ENCODE measurements around the gene RHEBL1.

RHEBL1 gene

DNA sequence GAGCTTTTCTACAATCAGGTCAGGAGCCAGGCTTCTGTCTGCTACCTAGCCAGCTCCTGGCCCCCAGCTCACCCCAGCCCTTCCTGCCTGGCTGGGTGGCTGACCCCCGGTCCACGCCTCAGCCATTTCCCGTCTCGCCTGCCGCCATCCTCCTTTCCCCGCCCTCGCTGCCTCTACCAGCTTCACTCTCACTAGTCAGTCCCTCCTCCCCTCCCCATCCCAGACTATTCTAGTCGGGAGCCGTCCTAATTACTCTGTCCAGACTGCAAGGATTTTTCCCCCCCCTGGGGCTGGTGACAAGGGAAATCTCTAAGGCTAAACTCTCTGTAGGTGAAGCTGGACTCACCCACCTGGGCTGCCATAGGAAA is 24.0 kb upstream of the RHEBL1 start:
- TF ChIP-seq, protein P1, sequence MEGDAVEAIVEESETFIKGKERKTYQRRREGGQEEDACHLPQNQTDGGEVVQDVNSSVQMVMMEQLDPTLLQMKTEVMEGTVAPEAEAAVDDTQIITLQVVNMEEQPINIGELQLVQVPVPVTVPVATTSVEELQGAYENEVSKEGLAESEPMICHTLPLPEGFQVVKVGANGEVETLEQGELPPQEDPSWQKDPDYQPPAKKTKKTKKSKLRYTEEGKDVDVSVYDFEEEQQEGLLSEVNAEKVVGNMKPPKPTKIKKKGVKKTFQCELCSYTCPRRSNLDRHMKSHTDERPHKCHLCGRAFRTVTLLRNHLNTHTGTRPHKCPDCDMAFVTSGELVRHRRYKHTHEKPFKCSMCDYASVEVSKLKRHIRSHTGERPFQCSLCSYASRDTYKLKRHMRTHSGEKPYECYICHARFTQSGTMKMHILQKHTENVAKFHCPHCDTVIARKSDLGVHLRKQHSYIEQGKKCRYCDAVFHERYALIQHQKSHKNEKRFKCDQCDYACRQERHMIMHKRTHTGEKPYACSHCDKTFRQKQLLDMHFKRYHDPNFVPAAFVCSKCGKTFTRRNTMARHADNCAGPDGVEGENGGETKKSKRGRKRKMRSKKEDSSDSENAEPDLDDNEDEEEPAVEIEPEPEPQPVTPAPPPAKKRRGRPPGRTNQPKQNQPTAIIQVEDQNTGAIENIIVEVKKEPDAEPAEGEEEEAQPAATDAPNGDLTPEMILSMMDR (IDR thresholded peaks at IDR 0.05): no peak
- peak overlapping the region; percentile 66 for H3K4me3 ChIP-seq
- no peak for DNase-seq (ENCODE audit: low spot score)
- H3K27ac ChIP-seq: peak overlapping the region in 1 of 2 donors; percentile 42

DNA sequence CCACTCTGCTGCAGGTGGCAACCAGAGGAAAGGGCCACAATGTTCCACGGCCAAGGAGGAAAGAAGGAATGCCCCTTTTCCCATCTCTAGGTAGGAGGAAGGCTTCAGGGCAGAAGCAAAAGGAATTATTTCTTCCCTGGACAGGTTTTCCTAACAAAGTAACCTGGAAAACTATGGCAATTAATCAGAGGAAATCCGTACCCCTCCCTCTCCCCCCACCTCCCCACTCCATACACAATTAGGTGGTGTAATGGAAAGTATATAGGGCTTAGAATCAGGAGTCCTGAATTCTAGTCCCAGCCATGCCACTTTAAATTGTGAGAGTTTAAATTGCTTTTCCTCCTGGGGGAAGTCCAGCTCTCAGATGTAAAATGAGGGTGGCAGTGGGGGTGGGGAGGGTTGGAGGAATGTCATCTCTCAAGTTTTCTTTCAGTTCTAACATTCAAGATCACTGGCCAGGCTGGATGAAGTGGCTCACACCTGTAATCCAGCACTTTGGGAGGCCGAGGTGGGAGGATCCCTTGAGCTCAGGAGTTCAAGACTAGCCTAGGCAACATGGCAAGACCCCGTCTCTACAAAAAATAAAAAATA is 23.1 kb upstream of the RHEBL1 start:
- peak overlapping the region; percentile 52 for H3K4me3 ChIP-seq
- no peak overlapping the region for H3K27ac ChIP-seq

DNA sequence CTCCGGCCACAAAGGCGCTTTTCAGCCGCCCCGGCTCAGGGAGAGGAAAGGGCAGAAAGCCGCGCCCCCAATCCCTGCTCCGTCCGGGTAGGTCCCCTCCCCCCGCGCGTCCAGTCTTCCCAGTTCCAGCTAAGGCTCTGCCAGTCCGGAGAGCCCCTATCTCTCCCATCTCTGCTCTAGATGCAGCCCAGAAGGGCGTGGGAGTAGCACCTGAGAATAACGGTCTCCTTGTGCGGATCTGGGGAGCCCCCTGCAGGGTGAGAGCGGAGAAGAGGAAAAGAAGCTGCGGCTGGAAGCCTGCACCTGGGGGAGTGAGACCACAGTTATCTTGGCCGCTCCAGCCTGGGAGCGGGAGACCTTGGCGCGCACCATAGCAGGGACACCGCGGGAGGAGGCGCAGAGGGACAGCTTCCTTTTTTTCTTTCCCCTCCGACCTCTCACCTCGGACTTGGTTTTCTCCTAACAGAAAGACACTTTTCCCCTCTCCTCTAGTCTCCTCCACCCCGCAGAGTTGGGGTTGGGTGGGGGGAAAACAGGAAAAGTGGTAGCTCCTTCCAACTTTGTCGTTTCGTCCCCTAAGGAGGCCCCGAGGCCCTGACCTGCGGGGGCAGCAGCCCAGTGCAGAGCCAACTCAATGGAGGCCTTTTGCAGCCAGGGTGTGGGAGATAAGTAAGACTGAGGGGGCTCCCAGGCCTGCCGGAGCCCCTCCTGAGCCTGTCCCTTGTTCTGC is 22.5 kb upstream of the RHEBL1 start:
- TF ChIP-seq, protein P1 (IDR thresholded peaks at IDR 0.05): no peak
- Histone ChIP-seq H3K27ac (peak overlapping the region in 1 of 2 donors; percentile 46), H3K4me3 (peak overlapping the region; percentile 52)
- DNase-seq (ENCODE audit: low spot score): no peak

More for the DNA sequence above, 23.1 kb upstream of the RHEBL1 start:
- TF ChIP-seq, protein P1 (IDR thresholded peaks at IDR 0.05): no peak
- no peak for DNase-seq (ENCODE audit: low spot score)

DNA sequence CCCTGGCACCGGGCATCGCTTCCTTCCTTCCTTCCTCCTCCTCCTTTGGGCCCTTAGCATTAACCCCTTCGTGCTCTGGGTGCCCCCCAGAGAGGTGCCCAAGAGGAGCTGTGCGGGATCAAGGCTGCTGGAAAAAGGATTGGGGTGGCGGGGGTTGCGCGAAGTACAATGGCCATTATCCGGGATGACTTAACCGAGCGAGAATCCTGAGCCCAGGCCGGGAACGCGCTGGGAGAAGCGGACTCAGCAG is 22.0 kb upstream of the RHEBL1 start:
- H3K27ac ChIP-seq: peak overlapping the region in 1 of 2 donors; percentile 46
- peak overlapping the region; percentile 52 for H3K4me3 ChIP-seq
- TF ChIP-seq, protein P1 (IDR thresholded peaks at IDR 0.05): no peak
- DNase-seq (ENCODE audit: low spot score): no peak

DNA sequence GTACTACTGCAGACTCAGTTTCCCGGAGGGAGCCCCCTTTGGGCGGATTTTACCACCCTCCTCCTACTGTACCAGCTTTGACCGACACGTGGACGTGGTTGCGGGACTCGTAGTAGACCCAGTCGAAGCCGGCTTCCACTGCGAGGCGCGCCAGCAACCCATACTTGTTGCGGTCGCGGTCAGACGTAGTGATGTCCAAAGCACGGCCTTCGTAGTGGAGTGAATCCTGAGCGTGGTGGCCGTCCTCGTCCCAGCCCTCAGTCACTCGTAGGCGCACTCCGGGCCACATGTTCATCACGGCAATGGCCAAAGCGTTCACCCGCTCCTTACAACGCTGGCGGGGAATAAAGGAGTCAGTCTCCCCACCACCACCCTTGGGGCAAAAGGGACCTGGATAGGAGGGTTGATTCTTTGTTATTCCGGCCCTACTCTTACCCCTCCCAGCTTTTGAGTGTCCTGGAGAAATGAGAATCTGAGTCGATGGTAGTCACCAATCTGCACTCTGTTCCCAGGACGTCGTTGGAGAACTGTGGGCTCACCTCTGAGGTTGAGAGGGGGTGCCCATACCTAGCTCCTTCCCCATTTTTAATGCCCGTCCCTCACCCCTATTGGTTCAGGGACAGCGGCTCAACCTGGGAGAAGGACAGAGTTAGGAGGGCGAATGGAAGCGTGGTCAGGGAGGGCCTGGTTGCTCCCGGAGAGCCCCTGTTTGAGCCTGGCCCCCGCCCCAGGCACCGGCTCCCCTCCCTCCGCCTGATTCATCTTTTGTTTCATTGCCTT is 21.5 kb upstream of the RHEBL1 start:
- TF ChIP-seq, protein P1 (IDR thresholded peaks at IDR 0.05): no peak
- H3K27ac ChIP-seq: peak overlapping the region in 1 of 2 donors; percentile 46
- H3K4me3 ChIP-seq: peak overlapping the region; percentile 52
- no peak for DNase-seq (ENCODE audit: low spot score)

DNA sequence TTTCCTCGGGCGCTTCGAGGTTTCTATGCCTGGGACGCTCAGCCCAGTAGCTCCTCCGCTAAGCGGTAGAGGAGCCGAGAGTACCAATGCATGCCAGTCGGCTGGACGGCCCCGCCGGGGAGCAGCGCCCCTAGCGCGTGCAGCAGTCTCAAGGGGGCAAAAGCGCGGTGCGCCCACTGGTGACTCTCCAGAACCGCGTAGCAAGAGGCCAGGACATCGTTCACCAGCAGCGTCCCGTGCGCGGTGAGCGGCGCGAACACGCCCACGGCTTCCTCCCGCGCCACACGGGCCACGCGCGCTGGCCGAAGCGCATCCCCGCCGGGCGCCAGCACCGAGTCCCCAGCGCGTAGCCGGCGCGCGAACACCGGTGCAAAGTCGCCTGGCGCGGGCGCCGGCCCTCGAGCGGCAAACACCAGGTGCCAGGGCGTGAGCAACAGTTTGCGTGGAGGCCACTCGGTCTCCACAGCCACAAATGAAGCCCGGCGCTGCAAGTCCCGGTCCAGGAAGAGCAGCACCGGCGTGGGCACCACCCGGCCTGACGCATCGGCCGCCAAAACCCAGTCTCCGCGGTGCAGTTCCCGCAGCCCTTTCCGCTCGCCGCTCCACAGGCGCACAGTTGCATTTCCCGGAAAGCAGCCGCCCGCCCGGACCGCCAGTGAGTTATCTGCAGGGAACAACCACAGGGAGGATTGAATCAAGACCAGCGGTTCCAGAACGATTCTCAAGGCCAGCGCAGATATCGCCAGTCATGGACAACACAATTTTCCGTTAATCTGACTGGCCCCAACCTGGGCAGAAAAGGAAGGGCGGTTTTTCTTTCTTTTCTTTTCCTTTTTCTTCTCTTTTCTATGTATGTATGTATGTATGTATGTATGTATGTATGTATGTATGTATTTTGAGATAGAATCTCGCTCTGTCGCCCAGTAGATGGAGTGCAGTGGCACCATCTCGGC is 20.3 kb upstream of the RHEBL1 start:
- TF ChIP-seq, protein P1 (IDR thresholded peaks at IDR 0.05): no peak
- H3K4me3 ChIP-seq: peak overlapping the region; percentile 70
- H3K27ac ChIP-seq: no peak overlapping the region
- DNase-seq (ENCODE audit: low spot score): no peak
